ENCODE results near the gene PCSK1N. TPM values are rescaled to one million over a fixed set of nuclear protein-coding genes. Genes with fewer than 3 reads are reported as not detected.
"Not testable (repeated sequence)": the region's sequence is repeated elsewhere in the genome, so short reads cannot be mapped to it uniquely, and the experiment has no call there.

Gene PCSK1N
- polyA plus RNA-seq, 3 donors = 14.1 to 20.0 (median 14.9) TPM

- no peak for DNase-seq
Measured at GRCh38 chrX:48826876-48827653, 8.3 kb downstream of the PCSK1N start.

GRCh38 chrX:48826135-48826875 is 9.1 kb downstream of the PCSK1N start, which contains the start of gene ERAS:
Gene ERAS (plus strand): TSS chrX:48826513. CDS start chrX:48829124, 2,611 bp downstream.
- DNase-seq = no peak

- DNase-seq = no peak
Measured at GRCh38 chrX:48824066-48824465, 11.3 kb downstream of the PCSK1N start.

- DNase-seq = no peak
Measured at GRCh38 chrX:48823053-48823452, 12.4 kb downstream of the PCSK1N start.

GRCh38 chrX:48819394-48819793 is 16.0 kb downstream of the PCSK1N start:
- not testable (repeated sequence) for DNase-seq

GRCh38 chrX:48818866-48819265 is 16.5 kb downstream of the PCSK1N start:
- no peak for DNase-seq

- DNase-seq = no peak
Measured at GRCh38 chrX:48818098-48818497, 17.3 kb downstream of the PCSK1N start.

GRCh38 chrX:48816014-48816810 is 19.2 kb downstream of the PCSK1N start:
- no peak for DNase-seq

- DNase-seq = no peak
Measured at GRCh38 chrX:48815266-48815665, 20.1 kb downstream of the PCSK1N start.

GRCh38 chrX:48814722-48815121 is 20.7 kb downstream of the PCSK1N start:
- DNase-seq = no peak

GRCh38 chrX:48813644-48814043 is 21.8 kb downstream of the PCSK1N start:
- no peak for DNase-seq

GRCh38 chrX:48806081-48806480 is 29.3 kb downstream of the PCSK1N start:
- no peak for DNase-seq

- DNase-seq = no peak
Measured at GRCh38 chrX:48802905-48803200, 32.6 kb downstream of the PCSK1N start.

- peak; percentile 83 for DNase-seq
Measured at GRCh38 chrX:48802089-48802904, 33.1 kb downstream of the PCSK1N start.

- DNase-seq = peak; percentile 97
Measured at GRCh38 chrX:48801280-48802088, 33.9 kb downstream of the PCSK1N start, which contains the start of gene HDAC6. Gene HDAC6 (plus strand): TSS chrX:48802067. CDS start chrX:48802693, 626 bp downstream.

- no peak for DNase-seq
Measured at GRCh38 chrX:48800574-48801279, 34.7 kb downstream of the PCSK1N start.

GRCh38 chrX:48798318-48798717 is 37.1 kb downstream of the PCSK1N start:
- DNase-seq = no peak

- no peak for DNase-seq
Measured at GRCh38 chrX:48794911-48795515, 40.4 kb downstream of the PCSK1N start.

- DNase-seq = no peak
Measured at GRCh38 chrX:48794340-48794910, 41.0 kb downstream of the PCSK1N start.

Data from renal pelvis (tissue), 4 donors.